Measurements from ENCODE around the gene PPP2R5C. TPM values are rescaled to one million over a fixed set of nuclear protein-coding genes. Genes with fewer than 3 reads are reported as not detected.

PPP2R5C gene
- total and polyA plus RNA-seq, 9 of the 15 experiments (the other 6 are each of a cell fraction or from before 2014, with no cell fraction given), result 284 to 617 (median 395) TPM

GRCh38 chr14:101820283-101820798, 58.8 kb downstream of the PPP2R5C start:
- Histone ChIP-seq H3K4me3 (no peak overlapping the region), H3K4me2 (ENCODE audit: insufficient read depth, low read length) (no peak overlapping the region), H3K27ac (ENCODE audit: extremely low read depth, low read depth, low read length) (no peak overlapping the region), H3K4me1 (replicated peaks in 1 of 2; ENCODE audit: control insufficient read depth in 2 of 2, insufficient read depth in 2 of 2, low read length in 2 of 2) (peaks cover 0 to 34% of the 10 kb centered on the region in 2 experiments; a peak in 4 of 5 replicates), H3K27me3 (ENCODE audit: control insufficient read depth in 2 of 2, insufficient read depth in 2 of 2, low read length in 2 of 2) (no peaks in the 10 kb centered on the region), H3K79me2 (ENCODE audit: control insufficient read depth, insufficient read depth, low read length) (peaks cover 95% of the 10 kb centered on the region), H3K9ac (ENCODE audit: insufficient read depth in 1 of 2, low read depth in 2 of 2, low read length in 2 of 2) (no peak overlapping the region), H2AFZ (ENCODE audit: low read depth, low read length) (no peak overlapping the region), H4K20me1 (replicated peaks; ENCODE audit: control insufficient read depth, insufficient read depth, low read length) (no peaks in the 10 kb centered on the region; the same call in 1 of the 2 replicates), H3K9me3 (replicated peaks; ENCODE audit: control insufficient read depth, insufficient read depth, low read depth, low read length) (no peaks in the 10 kb centered on the region), H3K9me1 (ENCODE audit: control insufficient read depth, insufficient read depth, low read length) (no peaks in the 10 kb centered on the region), H3K36me3 (ENCODE audit: control insufficient read depth, insufficient read depth, low read length) (peaks cover 74% of the 10 kb centered on the region)
- ChIA-PET POLR2A (interaction anchor here (0.6 to 1.0 kb wide), 3 partner anchors 10 to 602 kb away, joined by 3 read pairs; no protein-coding TSS in a partner anchor), CTCF (ENCODE audit: low intra/inter-chr PET ratio) (no interaction called here)
- DNase-seq (ENCODE audit: extremely low read depth in 1 of 4, low spot score in 3 of 4), result no peak
- intact Hi-C loops (cut with micrococcal nuclease), result no loop called here
- BruUV-seq (replicated peaks), result no TSS peak
- FAIRE-seq, result no peak
- in situ Hi-C loops (cut with MboI), result no loop called here
- WGBS (ENCODE audit: insufficient coverage, low coverage, missing lambda C conversion rate), result 82% methylated on average over 7 of the region's 10 CpGs
- TF ChIP-seq NCOA4 (IDR thresholded peaks at IDR 0.05; ENCODE audit: partially characterized antibody) (no peak), STAT5A (IDR thresholded peaks at IDR 0.05; ENCODE audit: borderline replicate concordance, low read length) (no peak), RUNX1 (IDR thresholded peaks at IDR 0.05; ENCODE audit: low read depth) (no peak), TCF15 (CRISPR knock-in tag; IDR thresholded peaks at IDR 0.05) (no peak), FOXP1 (CRISPR knock-in tag; IDR thresholded peaks at IDR 0.05) (no peak), RBFOX2 (IDR thresholded peaks at IDR 0.05; ENCODE audit: low read depth, low read length) (no peak), ZNF140 (CRISPR knock-in tag; IDR thresholded peaks at IDR 0.05) (no peak), NONO (IDR thresholded peaks at IDR 0.05; ENCODE audit: low read depth in 2 of 2, low read length in 1 of 2) (no peak), ATF7 (IDR thresholded peaks at IDR 0.05) (no peak)
- ATAC-seq, result no peak
